ENCODE results near the gene GPRIN3.

GPRIN3 gene

DNA sequence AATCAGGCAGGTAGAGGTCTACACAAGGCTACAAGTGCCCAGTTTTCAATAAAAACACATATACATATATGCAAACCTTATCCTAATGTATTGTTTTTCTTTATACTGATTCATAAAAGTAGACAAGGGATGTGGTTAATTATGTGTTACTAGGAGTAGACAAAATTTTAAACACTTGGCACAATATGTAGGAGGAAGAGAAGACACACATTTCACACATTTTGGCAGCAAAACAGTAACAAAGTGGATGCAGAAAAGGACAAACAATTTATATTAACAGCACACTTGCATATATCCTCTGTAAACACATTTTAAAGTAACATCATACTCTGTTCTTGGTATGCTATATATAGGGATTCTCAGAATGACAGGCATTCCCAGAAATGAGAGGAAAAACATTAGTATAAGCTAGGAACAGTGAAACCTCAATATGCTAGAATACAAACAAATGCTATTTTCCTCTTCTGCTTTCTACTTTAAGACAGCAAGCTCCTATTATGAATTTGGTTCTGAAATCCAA, 63.8 kb downstream of the GPRIN3 start:
- no peak overlapping the region for H3K9ac ChIP-seq (ENCODE audit: low read depth, low read length)
- no peaks in the 10 kb centered on the region for H3K9me3 ChIP-seq (ENCODE audit: insufficient read depth, low read length, severe bottlenecking)
- TF ChIP-seq, protein P1, sequence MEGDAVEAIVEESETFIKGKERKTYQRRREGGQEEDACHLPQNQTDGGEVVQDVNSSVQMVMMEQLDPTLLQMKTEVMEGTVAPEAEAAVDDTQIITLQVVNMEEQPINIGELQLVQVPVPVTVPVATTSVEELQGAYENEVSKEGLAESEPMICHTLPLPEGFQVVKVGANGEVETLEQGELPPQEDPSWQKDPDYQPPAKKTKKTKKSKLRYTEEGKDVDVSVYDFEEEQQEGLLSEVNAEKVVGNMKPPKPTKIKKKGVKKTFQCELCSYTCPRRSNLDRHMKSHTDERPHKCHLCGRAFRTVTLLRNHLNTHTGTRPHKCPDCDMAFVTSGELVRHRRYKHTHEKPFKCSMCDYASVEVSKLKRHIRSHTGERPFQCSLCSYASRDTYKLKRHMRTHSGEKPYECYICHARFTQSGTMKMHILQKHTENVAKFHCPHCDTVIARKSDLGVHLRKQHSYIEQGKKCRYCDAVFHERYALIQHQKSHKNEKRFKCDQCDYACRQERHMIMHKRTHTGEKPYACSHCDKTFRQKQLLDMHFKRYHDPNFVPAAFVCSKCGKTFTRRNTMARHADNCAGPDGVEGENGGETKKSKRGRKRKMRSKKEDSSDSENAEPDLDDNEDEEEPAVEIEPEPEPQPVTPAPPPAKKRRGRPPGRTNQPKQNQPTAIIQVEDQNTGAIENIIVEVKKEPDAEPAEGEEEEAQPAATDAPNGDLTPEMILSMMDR (IDR thresholded peaks at IDR 0.05; ENCODE audit: borderline replicate concordance, extremely low read depth, low read length, poor library complexity, severe bottlenecking), result no peak
- TF ChIP-seq EZH2 (IDR thresholded peaks at IDR 0.05; ENCODE audit: borderline replicate concordance, low read depth, low read length, severe bottlenecking), result no peak
- no peaks in the 10 kb centered on the region for H3K36me3 ChIP-seq (ENCODE audit: insufficient read depth, low read length)
- H3K4me3 ChIP-seq (ENCODE audit: low read depth in 1 of 2, low read length in 2 of 2), result no peak overlapping the region
- no peak overlapping the region for H2AFZ ChIP-seq (ENCODE audit: low read depth, low read length)
- H3K27ac ChIP-seq (ENCODE audit: low read length), result no peak overlapping the region
- H3K27me3 ChIP-seq (ENCODE audit: insufficient read depth, low read length, poor library complexity), result no peaks in the 10 kb centered on the region
- no peaks in the 10 kb centered on the region; the same call in 1 of the 2 replicates for H4K20me1 ChIP-seq (ENCODE audit: insufficient read depth, low read length)
- no peak for ATAC-seq (ENCODE audit: insufficient read depth, low read depth)
- no peaks in the 10 kb centered on the region for H3K79me2 ChIP-seq (ENCODE audit: insufficient read depth, low read length)
- H3K4me2 ChIP-seq (ENCODE audit: insufficient read depth, low read length), result no peak overlapping the region
- no peaks in the 10 kb centered on the region for H3K4me1 ChIP-seq (ENCODE audit: insufficient read depth, low read length)
- no peak for DNase-seq

DNA sequence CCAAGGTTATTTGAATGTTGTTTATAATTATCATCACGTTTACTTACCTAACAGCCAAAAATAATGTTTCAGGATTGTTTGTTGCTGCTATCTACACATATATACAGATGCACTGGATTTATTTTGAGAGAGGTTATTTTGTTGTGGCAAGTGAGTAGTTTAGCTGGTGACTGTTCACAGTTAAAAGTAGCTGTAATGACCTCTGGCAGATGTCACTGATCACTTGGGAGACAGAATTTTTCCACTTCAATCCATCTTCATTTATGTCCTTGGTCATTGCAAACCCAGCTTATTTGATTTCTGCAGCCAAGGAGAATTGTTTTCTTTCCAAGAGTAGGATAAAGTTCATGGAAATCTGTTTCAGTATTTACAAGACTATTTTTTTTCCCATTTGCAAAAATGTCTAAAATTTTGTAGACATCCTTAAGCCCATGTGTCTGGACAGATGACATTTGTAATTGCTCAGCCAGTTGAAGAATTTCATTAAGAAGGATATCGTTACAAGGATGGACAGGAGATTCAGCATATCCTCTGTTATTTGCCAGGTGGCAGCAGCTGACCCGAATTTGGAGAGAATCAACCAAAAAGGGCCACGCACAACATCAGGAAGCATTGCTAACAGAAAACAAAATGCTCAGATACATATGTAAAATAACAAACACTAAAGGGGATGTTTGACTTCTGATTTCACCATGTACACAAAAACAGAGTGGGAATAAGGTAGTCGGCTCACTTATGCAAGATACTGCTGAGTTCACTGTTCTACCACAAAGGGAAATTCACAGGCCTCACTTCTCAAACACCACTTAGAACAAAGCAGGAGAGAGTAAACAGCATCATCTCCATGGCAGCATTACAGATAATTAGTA, 64.5 kb downstream of the GPRIN3 start:
- DNase-seq (no peak), ATAC-seq (ENCODE audit: insufficient read depth, low read depth) (no peak)
- Histone ChIP-seq H3K36me3 (ENCODE audit: insufficient read depth, low read length) (no peaks in the 10 kb centered on the region), H3K4me1 (ENCODE audit: insufficient read depth, low read length) (no peaks in the 10 kb centered on the region), H4K20me1 (ENCODE audit: insufficient read depth, low read length) (no peaks in the 10 kb centered on the region; the same call in 1 of the 2 replicates), H3K79me2 (ENCODE audit: insufficient read depth, low read length) (no peaks in the 10 kb centered on the region), H3K9me3 (ENCODE audit: insufficient read depth, low read length, severe bottlenecking) (no peaks in the 10 kb centered on the region), H2AFZ (ENCODE audit: low read depth, low read length) (no peak overlapping the region), H3K9ac (ENCODE audit: low read depth, low read length) (no peak overlapping the region), H3K27me3 (ENCODE audit: insufficient read depth, low read length, poor library complexity) (no peaks in the 10 kb centered on the region), H3K4me2 (ENCODE audit: insufficient read depth, low read length) (no peak overlapping the region), H3K4me3 (ENCODE audit: low read depth in 1 of 2, low read length in 2 of 2) (no peak overlapping the region), H3K27ac (ENCODE audit: low read length) (no peak overlapping the region)
- TF ChIP-seq, protein P1 (IDR thresholded peaks at IDR 0.05; ENCODE audit: borderline replicate concordance, extremely low read depth, low read length, poor library complexity, severe bottlenecking), result no peak
- no peak for TF ChIP-seq EZH2 (IDR thresholded peaks at IDR 0.05; ENCODE audit: borderline replicate concordance, low read depth, low read length, severe bottlenecking)

DNA sequence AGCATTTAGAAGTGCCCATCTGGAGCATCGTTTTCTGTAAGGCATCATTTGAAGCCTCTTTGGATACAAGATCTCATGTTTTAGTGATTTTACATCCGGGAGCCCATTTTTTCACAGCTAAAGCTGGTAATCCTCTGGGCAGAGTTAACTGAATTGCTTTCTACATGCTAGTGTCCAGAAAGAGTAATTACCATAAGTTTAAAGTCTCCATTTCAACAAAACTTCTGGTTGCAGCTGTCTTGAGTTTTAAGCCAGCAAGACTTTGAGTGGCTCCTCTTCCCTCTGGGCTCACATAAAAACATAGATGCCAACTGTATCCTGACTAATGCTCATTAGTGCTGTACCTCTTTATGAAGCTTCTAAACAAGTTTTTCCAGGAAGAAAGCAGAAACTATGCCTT, 65.4 kb downstream of the GPRIN3 start:
- DNase-seq (no peak), ATAC-seq (ENCODE audit: insufficient read depth, low read depth) (no peak)
- Histone ChIP-seq H3K9me3 (ENCODE audit: insufficient read depth, low read length, severe bottlenecking) (no peaks in the 10 kb centered on the region), H4K20me1 (ENCODE audit: insufficient read depth, low read length) (no peaks in the 10 kb centered on the region), H3K27ac (ENCODE audit: low read length) (no peak overlapping the region), H3K4me1 (ENCODE audit: insufficient read depth, low read length) (no peaks in the 10 kb centered on the region), H3K4me3 (ENCODE audit: low read depth in 1 of 2, low read length in 2 of 2) (no peak overlapping the region), H3K79me2 (ENCODE audit: insufficient read depth, low read length) (no peaks in the 10 kb centered on the region), H2AFZ (ENCODE audit: low read depth, low read length) (no peak overlapping the region), H3K27me3 (ENCODE audit: insufficient read depth, low read length, poor library complexity) (no peaks in the 10 kb centered on the region), H3K4me2 (ENCODE audit: insufficient read depth, low read length) (no peak overlapping the region), H3K36me3 (ENCODE audit: insufficient read depth, low read length) (no peaks in the 10 kb centered on the region), H3K9ac (ENCODE audit: low read depth, low read length) (no peak overlapping the region)
- TF ChIP-seq, protein P1 (IDR thresholded peaks at IDR 0.05; ENCODE audit: borderline replicate concordance, extremely low read depth, low read length, poor library complexity, severe bottlenecking), result no peak
- no peak for TF ChIP-seq EZH2 (IDR thresholded peaks at IDR 0.05; ENCODE audit: borderline replicate concordance, low read depth, low read length, severe bottlenecking)

Measured in DND-41 (cell line).